H9 (cell line): ENCODE results near the gene ECE1. TPM values are rescaled to one million over a fixed set of nuclear protein-coding genes. Genes with fewer than 3 reads are reported as not detected.

Experiments used
- DNase-seq: peaks from one replicate; pipeline ENCODE4 v3.0.0-alpha.2; 2017
- H2AFZ ChIP-seq: one replicate; pipeline ENCODE4 v1.6.1; 2013; ENCODE audit warnings: mild to moderate bottlenecking, low read length, control low read depth, moderate library complexity
- H2AK5ac ChIP-seq: 2 replicates; pipeline ENCODE4 v1.6.1; 2013; ENCODE audit warnings: low read length, control low read depth, mixed read lengths; ENCODE audit not compliant: insufficient read length
- H2BK120ac ChIP-seq: one replicate; pipeline ENCODE4 v1.6.1; 2013; ENCODE audit warnings: low read depth, mild to moderate bottlenecking, low read length, control low read depth, inconsistent platforms; ENCODE audit not compliant: poor library complexity, severe bottlenecking
- H2BK12ac ChIP-seq: 2 replicates; pipeline ENCODE4 v1.6.1; 2013; ENCODE audit warnings: low read length, control low read depth, mixed read lengths, low read depth; ENCODE audit not compliant: insufficient read length
- H2BK15ac ChIP-seq: 2 replicates; pipeline ENCODE4 v1.6.1; 2013; ENCODE audit warnings: low read depth, low read length, control low read depth
- H2BK20ac ChIP-seq: one replicate; pipeline ENCODE4 v1.6.1; 2013; ENCODE audit warnings: low read depth, mild to moderate bottlenecking, low read length, control low read depth, inconsistent platforms; ENCODE audit not compliant: poor library complexity, severe bottlenecking
- H2BK5ac ChIP-seq: 2 replicates; pipeline ENCODE4 v1.6.1; 2013; ENCODE audit warnings: low read length, control low read depth, mixed read lengths; ENCODE audit not compliant: insufficient read length
- H3K14ac ChIP-seq: 2 replicates; pipeline ENCODE4 v1.6.1; 2013; ENCODE audit warnings: low read length, control low read depth; ENCODE audit not compliant: insufficient read depth
- H3K18ac ChIP-seq: 2 replicates; pipeline ENCODE4 v1.6.1; 2013; ENCODE audit warnings: low read depth, mild to moderate bottlenecking, mixed read lengths, low read length, control low read depth; ENCODE audit not compliant: insufficient read length
- H3K23ac ChIP-seq: 2 replicates; pipeline ENCODE4 v1.6.1; 2013; ENCODE audit warnings: low read length, control low read depth, mixed read lengths, low read depth; ENCODE audit not compliant: insufficient read length
- H3K23me2 ChIP-seq: 2 replicates; pipeline ENCODE4 v1.6.1; 2013; ENCODE audit warnings: low read depth, mild to moderate bottlenecking, mixed read lengths, low read length, control low read depth; ENCODE audit not compliant: insufficient read length, poor library complexity, severe bottlenecking
- H3K27ac ChIP-seq: 2 replicates; pipeline ENCODE4 v1.5.1; 2013; ENCODE audit warnings: low read length, control low read depth, mixed read lengths, low read depth; ENCODE audit not compliant: insufficient read length
- H3K27me3 ChIP-seq: 2 replicates; pipeline ENCODE4 v1.6.1; 2013; ENCODE audit warnings: low read length, control low read depth, inconsistent platforms; ENCODE audit not compliant: insufficient read depth
- H3K4ac ChIP-seq: 2 replicates; pipeline ENCODE4 v1.6.1; 2013; ENCODE audit warnings: low read depth, mild to moderate bottlenecking, control low read depth, inconsistent platforms, low read length, moderate library complexity
- H3K4me1 ChIP-seq: 2 replicates; pipeline ENCODE4 v1.6.1; 2013; ENCODE audit warnings: low read length, control low read depth, inconsistent platforms; ENCODE audit not compliant: insufficient read depth
- H3K4me2 ChIP-seq: 2 replicates; pipeline ENCODE4 v1.6.1; 2013; ENCODE audit warnings: low read length, control low read depth, mixed read lengths; ENCODE audit not compliant: insufficient read length, insufficient read depth
- H3K56ac ChIP-seq: 2 replicates; pipeline ENCODE4 v1.6.1; 2013; ENCODE audit warnings: low read depth, mild to moderate bottlenecking, mixed read lengths, low read length, control low read depth; ENCODE audit not compliant: insufficient read length
- H3K79me1 ChIP-seq: 2 replicates; pipeline ENCODE4 v1.6.1; 2013; ENCODE audit warnings: low read depth, mild to moderate bottlenecking, moderate library complexity, low read length, control low read depth, inconsistent platforms; ENCODE audit not compliant: insufficient read depth, poor library complexity, severe bottlenecking
- H3K79me2 ChIP-seq: 2 replicates; pipeline ENCODE4 v1.6.1; 2013; ENCODE audit warnings: low read length, control low read depth, inconsistent platforms; ENCODE audit not compliant: insufficient read depth
- H3K9ac ChIP-seq: 2 replicates; pipeline ENCODE4 v1.6.1; 2013; ENCODE audit warnings: low read length, control low read depth, mixed read lengths; ENCODE audit not compliant: insufficient read length; ENCODE audit errors: extremely low read depth
- H3K9me3 ChIP-seq: one replicate; pipeline ENCODE4 v1.6.1; 2013; ENCODE audit warnings: low read depth, low read length, inconsistent platforms; ENCODE audit not compliant: control insufficient read depth
- H3T11ph ChIP-seq: one replicate; pipeline ENCODE4 v1.6.1; 2013; ENCODE audit warnings: mild to moderate bottlenecking, low read length, control low read depth, inconsistent platforms
- H4K20me1 ChIP-seq: one replicate; pipeline ENCODE4 v1.6.1; 2013; ENCODE audit not compliant: control insufficient read depth, insufficient read length, insufficient read depth
- H4K5ac ChIP-seq: 2 replicates; pipeline ENCODE4 v1.6.1; 2013; ENCODE audit warnings: low read depth, mild to moderate bottlenecking, mixed read lengths, low read length, control low read depth; ENCODE audit not compliant: insufficient read length
- H4K8ac ChIP-seq: replicated peaks from 2 replicates; pipeline ENCODE4 v1.6.1; 2013; ENCODE audit warnings: low read length, control low read depth, mixed read lengths, low read depth; ENCODE audit not compliant: insufficient read length
- H4K91ac ChIP-seq: 2 replicates; pipeline ENCODE4 v1.6.1; 2013; ENCODE audit warnings: low read depth, mild to moderate bottlenecking, moderate library complexity, mixed read lengths, low read length, control low read depth; ENCODE audit not compliant: insufficient read length
- H3K27ac Mint-ChIP-seq, 3 experiments: 2 replicates in 2 of 3; 3 replicates in 1 of 3; pipeline ENCODE4 v1.8.0; 2020 to 2021; ENCODE audit warnings: mixed read lengths in 3 of 3, mild to moderate bottlenecking in 1 of 3, moderate library complexity in 1 of 3
- H3K27me3 Mint-ChIP-seq: 2 replicates; pipeline ENCODE4 v1.8.0; 2021; ENCODE audit warnings: low read depth, mild to moderate bottlenecking, moderate library complexity, mixed read lengths
- H3K36me3 Mint-ChIP-seq, 3 experiments: 2 replicates in 2 of 3; 3 replicates in 1 of 3; pipeline ENCODE4 v1.8.0; 2020 to 2021; ENCODE audit warnings: low read depth in 3 of 3, mixed read lengths in 3 of 3; ENCODE audit not compliant: insufficient read depth in 1 of 3
- H3K4me1 Mint-ChIP-seq, 2 experiments: 2 replicates each; pipeline ENCODE4 v1.8.0; 2020; ENCODE audit warnings: mixed read lengths in 2 of 2
- H3K4me3 Mint-ChIP-seq, 2 experiments: 2 replicates in 1 of 2; 3 replicates in 1 of 2; pipeline ENCODE4 v1.8.0; 2020 to 2021; ENCODE audit warnings: mild to moderate bottlenecking in 2 of 2, mixed read lengths in 2 of 2, moderate library complexity in 1 of 2
- H3K9me3 Mint-ChIP-seq, 2 experiments: 2 replicates in 1 of 2; 3 replicates in 1 of 2; pipeline ENCODE4 v1.8.0; 2020; ENCODE audit warnings: mild to moderate bottlenecking in 2 of 2, mixed read lengths in 2 of 2, moderate library complexity in 1 of 2
- CTCF ChIP-seq: fragments of 200-600 bp; sonication (generic); conservative IDR thresholded peaks from 3 replicates; pipeline ENCODE4 v1.8.0; 2021; ENCODE audit warnings: antibody characterized with exemption, mild to moderate bottlenecking
- WGBS: extraction: QIAGEN DNeasy Blood & Tissue Kit; methylation state at CpG from one replicate; pipeline ENCODE4 v1.1.7; 2013; ENCODE audit warnings: missing lambda C conversion rate, low lambda C conversion rate, mixed read lengths; ENCODE audit not compliant: insufficient read length; ENCODE audit errors: extremely low coverage; 5-methylcytosine and 5-hydroxymethylcytosine counted together
- total RNA-seq: library from RNA; stranded (reverse); gene quantifications from 2 replicates; pipeline ENCODE4 v1.2.1, GENCODE V29; 2021

ECE1 gene
- total RNA-seq, 1 experiment from 2014 or later, result 31.1 TPM

- Histone ChIP-seq H3K56ac (no peak overlapping the region), H4K8ac (no peak overlapping the region), H3K4me1 (no peaks in the 10 kb centered on the region), H3K27me3 (no peaks in the 10 kb centered on the region), H4K91ac (no peak overlapping the region), H2AFZ (no peak overlapping the region), H3K9me3 (no peaks in the 10 kb centered on the region), H3K27ac (no peak overlapping the region), H3K79me2 (no peaks in the 10 kb centered on the region), H2AK5ac (no peak overlapping the region), H2BK5ac (no peak overlapping the region), H3K18ac (no peak overlapping the region), H2BK12ac (no peak overlapping the region), H3K79me1 (no peaks in the 10 kb centered on the region), H3K9ac (no peak overlapping the region), H3K23ac (no peak overlapping the region), H4K5ac (no peak overlapping the region), H2BK15ac (no peak overlapping the region), H4K20me1 (no peaks in the 10 kb centered on the region), H3K23me2 (no peaks in the 10 kb centered on the region), H2BK120ac (no peak overlapping the region), H2BK20ac (no peak overlapping the region), H3K14ac (no peak overlapping the region), H3T11ph (no peak overlapping the region), H3K4me2 (no peak overlapping the region), H3K4ac (no peak overlapping the region)
- no peak for DNase-seq
- WGBS, result no CpG with 5 or more reads among the region's 8 CpGs
- Mint-ChIP-seq H3K27me3 (no peaks in the 10 kb centered on the region), H3K4me1 (no peaks in the 10 kb centered on the region), H3K27ac (no peak overlapping the region), H3K9me3 (no peaks in the 10 kb centered on the region), H3K4me3 (no peak overlapping the region), H3K36me3 (peaks cover 0 to 6% (median 6%) of the 10 kb centered on the region in 3 experiments; a peak in 5 of 7 replicates)
- no peak for TF ChIP-seq CTCF
Observed at GRCh38 chr1:21254335-21254951, 35.8 kb downstream of the ECE1 start.
